GM23338 (cell line): ENCODE data around the gene TYMS. TPM values are rescaled to one million over a fixed set of nuclear protein-coding genes. Genes with fewer than 3 reads are reported as not detected.
A peak's percentile ranks its signal among the peaks of the same experiment; 100 is the strongest.

Source experiments
- ATAC-seq: fragments of 200-7000 bp; cut with Tn5 transposase; 3 replicates; pipeline ENCODE4 v1.9.1; 2020
- DNase-seq: peaks from one replicate; pipeline ENCODE4 v3.0.0-alpha.2; 2015; ENCODE audit warnings: low spot score
- H2AFZ ChIP-seq: fragments of 200-600 bp; sonication (generic); 2 replicates; pipeline ENCODE4 v1.8.0; 2016; ENCODE audit warnings: antibody characterized with exemption, mild to moderate bottlenecking, moderate library complexity
- H3F3A ChIP-seq: fragments of 200-600 bp; sonication (generic); replicated peaks from 2 replicates; pipeline ENCODE4 v1.8.0; 2017; ENCODE audit warnings: antibody characterized with exemption, mixed run types, low read depth
- H3K27ac ChIP-seq: fragments of 200-600 bp; sonication (generic); 2 replicates; pipeline ENCODE4 v1.6.1; 2016; ENCODE audit warnings: low read depth
- H3K27me3 ChIP-seq: fragments of 200-600 bp; sonication (generic); 2 replicates; pipeline ENCODE4 v1.8.0; 2016; ENCODE audit warnings: mild to moderate bottlenecking, mixed run types, moderate library complexity; ENCODE audit not compliant: insufficient read depth
- H3K36me3 ChIP-seq: fragments of 200-600 bp; sonication (generic); 2 replicates; pipeline ENCODE4 v1.8.0; 2016; ENCODE audit warnings: mild to moderate bottlenecking; ENCODE audit not compliant: insufficient read depth
- H3K4me1 ChIP-seq: fragments of 200-600 bp; sonication (generic); 2 replicates; pipeline ENCODE4 v1.8.0; 2016; ENCODE audit warnings: mild to moderate bottlenecking, moderate library complexity; ENCODE audit not compliant: insufficient read depth
- H3K4me2 ChIP-seq: fragments of 200-600 bp; sonication (generic); 2 replicates; pipeline ENCODE4 v1.7.1; 2017; ENCODE audit warnings: mixed run types
- H3K4me3 ChIP-seq: fragments of 200-600 bp; sonication (generic); 2 replicates; pipeline ENCODE4 v1.6.1; 2016; ENCODE audit warnings: mixed run types
- H3K79me2 ChIP-seq: fragments of 200-600 bp; sonication (generic); replicated peaks from 2 replicates; pipeline ENCODE4 v1.8.0; 2017; ENCODE audit warnings: mild to moderate bottlenecking; ENCODE audit not compliant: insufficient read depth
- H3K9me2 ChIP-seq: fragments of 200-600 bp; sonication (generic); 2 replicates; pipeline ENCODE4 v1.8.0; 2017; ENCODE audit not compliant: insufficient read depth
- H4K20me1 ChIP-seq: fragments of 200-600 bp; sonication (generic); replicated peaks from 2 replicates; pipeline ENCODE4 v1.8.0; 2017; ENCODE audit warnings: mild to moderate bottlenecking; ENCODE audit not compliant: insufficient read depth
- H3K27ac Mint-ChIP-seq: 2 replicates; pipeline ENCODE4 v1.8.0; 2020; ENCODE audit warnings: inconsistent platforms, mild to moderate bottlenecking, moderate library complexity, mixed read lengths
- H3K27me3 Mint-ChIP-seq: 3 replicates; pipeline ENCODE4 v1.8.0; 2022; ENCODE audit warnings: low read depth, mild to moderate bottlenecking, moderate library complexity, mixed read lengths, inconsistent platforms; ENCODE audit not compliant: insufficient read depth, poor library complexity
- H3K36me3 Mint-ChIP-seq: 3 replicates; pipeline ENCODE4 v1.8.0; 2021; ENCODE audit warnings: low read depth, mild to moderate bottlenecking, inconsistent platforms, moderate library complexity, mixed read lengths
- H3K4me1 Mint-ChIP-seq: 3 replicates; pipeline ENCODE4 v1.8.0; 2020; ENCODE audit warnings: mild to moderate bottlenecking, inconsistent platforms, mixed read lengths
- H3K4me3 Mint-ChIP-seq: 3 replicates; pipeline ENCODE4 v1.8.0; 2021; ENCODE audit warnings: moderate library complexity, mild to moderate bottlenecking, inconsistent platforms, mixed read lengths
- H3K9me3 Mint-ChIP-seq: 3 replicates; pipeline ENCODE4 v1.8.0; 2020; ENCODE audit warnings: moderate library complexity, mild to moderate bottlenecking, inconsistent platforms, mixed read lengths
- ETS1 ChIP-seq: IDR thresholded peaks from 2 replicates; pipeline ENCODE4 v1.6.1; 2016; ENCODE audit warnings: antibody characterized with exemption
- EZH2phosphoT487 ChIP-seq: fragments of 200-600 bp; sonication (generic); IDR thresholded peaks from one replicate; pipeline ENCODE4 v1.8.1; 2018; ENCODE audit warnings: antibody characterized with exemption; ENCODE audit not compliant: unreplicated experiment
- JUNB ChIP-seq: IDR thresholded peaks from one replicate; pipeline ENCODE4 v1.6.1; 2016; ENCODE audit warnings: antibody characterized with exemption; ENCODE audit not compliant: unreplicated experiment
- NANOG ChIP-seq: IDR thresholded peaks from 2 replicates; pipeline ENCODE4 v1.6.1; 2016; ENCODE audit warnings: antibody characterized with exemption, borderline replicate concordance
- POLR2AphosphoS5 ChIP-seq: IDR thresholded peaks from 2 replicates; pipeline ENCODE4 v1.6.1; 2016; ENCODE audit warnings: antibody characterized with exemption, low read depth
- STAT1 ChIP-seq: IDR thresholded peaks from one replicate; pipeline ENCODE4 v1.6.1; 2016; ENCODE audit warnings: antibody characterized with exemption; ENCODE audit not compliant: unreplicated experiment
- ZNF114 ChIP-seq: fragments of 250-450 bp; sonication (Bioruptor Pico); IDR thresholded peaks from 2 replicates; pipeline ENCODE4 v1.5.0; 2020; ENCODE audit warnings: mild to moderate bottlenecking, moderate library complexity
- polyA plus RNA-seq: library from polyadenylated mRNA; unstranded; fragments of >200 nt; fragmentation: Nextera tagmentation; extraction: Ambion mirVana; gene quantifications from 2 replicates; pipeline ENCODE4 v1.2.1, GENCODE V29; 2016
- total RNA-seq: library from RNA; depleted of rRNA; stranded (reverse); fragments of >200 nt; shearing (Covaris generic); gene quantifications from 2 replicates; pipeline ENCODE4 v1.2.3, GENCODE V29; 2014
- TF ChIP-seq, protein P1 (sequence below): fragments of 250-450 bp; sonication (Bioruptor Pico); IDR thresholded peaks from 2 replicates; pipeline ENCODE4 v1.5.0; 2020; ENCODE audit warnings: mild to moderate bottlenecking, moderate library complexity

Gene TYMS
- total and polyA plus RNA-seq, 2 experiments from 2014 or later = 52.9 to 72.3 TPM

DNA sequence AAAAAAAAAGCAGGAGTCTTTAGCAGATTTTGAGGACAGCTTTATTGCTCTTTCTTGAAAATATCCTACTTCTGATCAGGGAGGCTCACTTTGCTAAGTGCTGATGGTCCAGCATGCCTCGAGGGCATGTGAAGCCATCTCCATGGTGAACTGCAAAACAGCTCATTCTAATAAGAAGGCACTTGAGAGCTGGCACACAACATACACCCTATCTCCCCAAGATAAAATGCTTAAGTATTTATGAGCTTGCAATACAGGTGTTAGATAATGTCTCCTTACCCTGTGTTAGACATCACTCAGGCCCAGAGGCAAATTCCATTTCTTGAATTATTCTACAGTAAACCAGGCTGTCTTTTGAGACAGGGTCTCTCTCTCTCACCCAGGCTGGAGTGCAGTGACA, 52.3 kb downstream of the TYMS start (continued):
- no peak for TF ChIP-seq ETS1
- no peak for TF ChIP-seq EZH2phosphoT487
- TF ChIP-seq STAT1 = no peak
- TF ChIP-seq POLR2AphosphoS5 = no peak
- TF ChIP-seq JUNB = no peak
- no peak for TF ChIP-seq NANOG
- no peak for TF ChIP-seq ZNF114

GRCh38 chr18:710418-711300, 53.2 kb downstream of the TYMS start:
- peak overlapping the region; percentile 78 for H3K4me3 Mint-ChIP-seq
- H3K9me3 Mint-ChIP-seq = peaks cover 7% of the 10 kb centered on the region; the same call in 2 of the 3 replicates
- peak overlapping the region; percentile 98; the same call in 1 of the 2 replicates for H3K4me3 ChIP-seq
- no peak overlapping the region for H3K27ac Mint-ChIP-seq
- no peak overlapping the region for H3K27ac ChIP-seq
- peaks cover 49% of the 10 kb centered on the region for H3K79me2 ChIP-seq
- H3K4me1 ChIP-seq = peaks cover 6% of the 10 kb centered on the region
- peak overlapping the region; percentile 96; the same call in 1 of the 2 replicates for H3K4me2 ChIP-seq
- ATAC-seq (no peak), DNase-seq (no peak)
- TF ChIP-seq, protein P1, sequence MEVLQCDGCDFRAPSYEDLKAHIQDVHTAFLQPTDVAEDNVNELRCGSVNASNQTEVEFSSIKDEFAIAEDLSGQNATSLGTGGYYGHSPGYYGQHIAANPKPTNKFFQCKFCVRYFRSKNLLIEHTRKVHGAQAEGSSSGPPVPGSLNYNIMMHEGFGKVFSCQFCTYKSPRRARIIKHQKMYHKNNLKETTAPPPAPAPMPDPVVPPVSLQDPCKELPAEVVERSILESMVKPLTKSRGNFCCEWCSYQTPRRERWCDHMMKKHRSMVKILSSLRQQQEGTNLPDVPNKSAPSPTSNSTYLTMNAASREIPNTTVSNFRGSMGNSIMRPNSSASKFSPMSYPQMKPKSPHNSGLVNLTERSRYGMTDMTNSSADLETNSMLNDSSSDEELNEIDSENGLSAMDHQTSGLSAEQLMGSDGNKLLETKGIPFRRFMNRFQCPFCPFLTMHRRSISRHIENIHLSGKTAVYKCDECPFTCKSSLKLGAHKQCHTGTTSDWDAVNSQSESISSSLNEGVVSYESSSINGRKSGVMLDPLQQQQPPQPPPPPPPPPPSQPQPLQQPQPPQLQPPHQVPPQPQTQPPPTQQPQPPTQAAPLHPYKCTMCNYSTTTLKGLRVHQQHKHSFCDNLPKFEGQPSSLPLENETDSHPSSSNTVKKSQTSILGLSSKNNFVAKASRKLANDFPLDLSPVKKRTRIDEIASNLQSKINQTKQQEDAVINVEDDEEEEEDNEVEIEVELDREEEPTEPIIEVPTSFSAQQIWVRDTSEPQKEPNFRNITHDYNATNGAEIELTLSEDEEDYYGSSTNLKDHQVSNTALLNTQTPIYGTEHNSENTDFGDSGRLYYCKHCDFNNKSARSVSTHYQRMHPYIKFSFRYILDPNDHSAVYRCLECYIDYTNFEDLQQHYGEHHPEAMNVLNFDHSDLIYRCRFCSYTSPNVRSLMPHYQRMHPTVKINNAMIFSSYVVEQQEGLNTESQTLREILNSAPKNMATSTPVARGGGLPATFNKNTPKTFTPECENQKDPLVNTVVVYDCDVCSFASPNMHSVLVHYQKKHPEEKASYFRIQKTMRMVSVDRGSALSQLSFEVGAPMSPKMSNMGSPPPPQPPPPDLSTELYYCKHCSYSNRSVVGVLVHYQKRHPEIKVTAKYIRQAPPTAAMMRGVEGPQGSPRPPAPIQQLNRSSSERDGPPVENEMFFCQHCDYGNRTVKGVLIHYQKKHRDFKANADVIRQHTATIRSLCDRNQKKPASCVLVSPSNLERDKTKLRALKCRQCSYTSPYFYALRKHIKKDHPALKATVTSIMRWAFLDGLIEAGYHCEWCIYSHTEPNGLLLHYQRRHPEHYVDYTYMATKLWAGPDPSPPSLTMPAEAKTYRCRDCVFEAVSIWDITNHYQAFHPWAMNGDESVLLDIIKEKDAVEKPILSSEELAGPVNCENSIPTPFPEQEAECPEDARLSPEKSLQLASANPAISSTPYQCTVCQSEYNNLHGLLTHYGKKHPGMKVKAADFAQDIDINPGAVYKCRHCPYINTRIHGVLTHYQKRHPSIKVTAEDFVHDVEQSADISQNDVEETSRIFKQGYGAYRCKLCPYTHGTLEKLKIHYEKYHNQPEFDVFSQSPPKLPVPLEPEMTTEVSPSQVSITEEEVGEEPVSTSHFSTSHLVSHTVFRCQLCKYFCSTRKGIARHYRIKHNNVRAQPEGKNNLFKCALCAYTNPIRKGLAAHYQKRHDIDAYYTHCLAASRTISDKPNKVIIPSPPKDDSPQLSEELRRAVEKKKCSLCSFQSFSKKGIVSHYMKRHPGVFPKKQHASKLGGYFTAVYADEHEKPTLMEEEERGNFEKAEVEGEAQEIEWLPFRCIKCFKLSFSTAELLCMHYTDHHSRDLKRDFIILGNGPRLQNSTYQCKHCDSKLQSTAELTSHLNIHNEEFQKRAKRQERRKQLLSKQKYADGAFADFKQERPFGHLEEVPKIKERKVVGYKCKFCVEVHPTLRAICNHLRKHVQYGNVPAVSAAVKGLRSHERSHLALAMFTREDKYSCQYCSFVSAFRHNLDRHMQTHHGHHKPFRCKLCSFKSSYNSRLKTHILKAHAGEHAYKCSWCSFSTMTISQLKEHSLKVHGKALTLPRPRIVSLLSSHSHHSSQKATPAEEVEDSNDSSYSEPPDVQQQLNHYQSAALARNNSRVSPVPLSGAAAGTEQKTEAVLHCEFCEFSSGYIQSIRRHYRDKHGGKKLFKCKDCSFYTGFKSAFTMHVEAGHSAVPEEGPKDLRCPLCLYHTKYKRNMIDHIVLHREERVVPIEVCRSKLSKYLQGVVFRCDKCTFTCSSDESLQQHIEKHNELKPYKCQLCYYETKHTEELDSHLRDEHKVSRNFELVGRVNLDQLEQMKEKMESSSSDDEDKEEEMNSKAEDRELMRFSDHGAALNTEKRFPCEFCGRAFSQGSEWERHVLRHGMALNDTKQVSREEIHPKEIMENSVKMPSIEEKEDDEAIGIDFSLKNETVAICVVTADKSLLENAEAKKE (CRISPR knock-in tag) = no peak
- H3K9me2 ChIP-seq = no peaks in the 10 kb centered on the region
- H2AFZ ChIP-seq = no peak overlapping the region
- peaks cover 35% of the 10 kb centered on the region for H4K20me1 ChIP-seq
- peaks cover 37% of the 10 kb centered on the region for H3K36me3 Mint-ChIP-seq
- peaks cover 7% of the 10 kb centered on the region for H3K4me1 Mint-ChIP-seq
- no peaks in the 10 kb centered on the region; the same call in 1 of the 2 replicates for H3K36me3 ChIP-seq
- peaks cover 5% of the 10 kb centered on the region; the same call in 1 of the 2 replicates for H3F3A ChIP-seq
- peaks cover 6% of the 10 kb centered on the region for H3K27me3 Mint-ChIP-seq
- H3K27me3 ChIP-seq = 0 out of 2 replicates have a peak, but pooled peaks cover 7% of the 10 kb centered on the region
